ENCODE results near the gene KCNQ1OT1.

DNA sequence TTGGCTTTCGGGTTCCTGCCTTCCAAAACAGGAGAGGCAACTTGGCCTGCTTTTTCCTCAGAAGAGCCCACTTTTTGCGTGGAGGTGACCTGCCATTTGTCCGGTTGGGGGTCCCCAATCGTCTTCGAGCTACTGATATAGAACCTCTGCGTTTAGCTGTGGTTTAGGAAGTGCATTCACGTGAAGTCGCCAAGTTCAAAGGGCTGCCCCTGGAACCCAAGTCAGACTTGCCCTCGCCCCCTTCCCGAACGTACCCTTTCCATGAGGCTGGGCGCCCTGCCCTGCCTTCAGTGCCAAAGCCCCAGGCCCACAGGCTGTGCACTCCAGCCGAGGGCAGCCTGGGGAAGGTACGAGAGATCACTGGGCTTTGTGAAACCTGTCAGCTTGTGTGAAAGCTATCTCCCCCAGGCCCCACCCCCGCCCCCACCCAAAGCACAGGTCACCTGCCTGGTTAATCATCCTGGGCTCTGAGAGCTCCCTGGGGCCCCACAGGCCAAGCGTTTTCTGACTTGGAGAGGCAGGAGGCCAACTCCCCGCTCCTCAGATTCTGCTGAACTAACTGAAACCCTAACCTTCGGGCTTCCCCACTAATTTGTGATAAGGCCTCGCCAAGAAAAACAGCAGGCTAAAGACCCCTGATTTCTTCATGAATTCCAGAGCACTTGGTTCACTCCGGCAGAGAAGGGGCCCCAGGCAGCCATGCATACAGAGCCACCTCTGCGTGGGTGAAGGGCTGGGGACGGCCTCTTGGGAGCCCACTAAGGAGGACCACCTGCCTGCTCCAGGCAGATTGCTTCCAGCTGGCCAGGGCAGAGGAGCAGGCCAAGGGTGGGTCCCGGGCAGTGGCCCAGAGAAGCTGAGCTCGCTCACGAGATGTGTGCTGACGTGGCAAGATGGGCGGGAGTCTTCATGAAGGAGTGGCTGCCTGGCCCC is 25.8 kb upstream of the KCNQ1OT1 start:
- no peak for TF ChIP-seq CTCF (IDR thresholded peaks at IDR 0.05 in 4 of 5, conservative IDR thresholded peaks at IDR 0.05 in 1 of 5)
- TF ChIP-seq POLR2A (IDR thresholded peaks at IDR 0.05): no peak

Data from gastrocnemius medialis (tissue), 4 donors.